ENCODE results near the gene EPHA4. TPM values are rescaled to one million over a fixed set of nuclear protein-coding genes. Genes with fewer than 3 reads are reported as not detected.

Gene EPHA4
- total and polyA plus RNA-seq, 2 donors (not counting 1 experiment from before 2014, with no cell fraction given), result 9.6 to 21.0 TPM

DNA sequence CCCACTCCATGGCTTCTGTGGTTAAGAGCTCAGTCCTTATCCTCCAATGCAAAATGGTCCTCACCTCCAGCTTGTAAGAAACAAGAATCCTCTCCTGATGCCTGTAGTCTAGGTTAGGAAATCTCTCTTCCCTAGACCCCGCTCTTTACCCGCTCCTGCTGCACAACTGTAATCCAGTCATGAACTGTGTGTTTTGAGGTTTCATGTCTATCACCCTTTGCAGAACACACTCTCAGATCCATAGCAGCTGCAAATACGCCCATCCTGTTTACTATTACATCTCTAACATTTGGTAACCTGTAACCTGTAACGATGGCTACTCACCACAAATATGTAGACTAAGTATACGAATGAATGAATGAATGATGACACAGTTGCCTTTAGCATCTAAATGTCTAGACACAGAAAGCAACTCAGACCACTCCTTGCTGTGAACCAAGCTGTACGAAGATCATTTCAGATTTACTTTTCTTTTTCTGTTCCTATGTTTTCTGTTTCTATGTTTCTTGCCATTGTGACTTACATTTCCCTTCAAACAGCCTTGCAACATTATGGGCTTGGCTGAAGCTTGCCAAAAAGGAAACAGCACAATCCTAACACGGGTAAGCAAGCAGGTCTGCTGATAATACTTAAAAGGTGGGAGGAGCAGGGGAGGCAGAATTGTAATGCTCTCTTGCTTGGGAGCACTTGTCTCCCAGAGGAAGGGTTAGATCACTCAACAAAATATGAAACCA is 53.7 kb downstream of the EPHA4 start:
- Histone ChIP-seq H4K20me1 (ENCODE audit: control insufficient read depth, extremely low read depth, insufficient read depth, low read length) (no peaks in the 10 kb centered on the region), H3K4me1 (ENCODE audit: control insufficient read depth, extremely low read depth, insufficient read depth, low read length) (peaks cover 2% of the 10 kb centered on the region), H3K27ac (ENCODE audit: insufficient read depth, low read length) (peak overlapping the region; percentile 45), H3K9ac (ENCODE audit: insufficient read depth, low read length) (no peak overlapping the region), H3K79me2 (ENCODE audit: control insufficient read depth, insufficient read depth, low read length) (no peaks in the 10 kb centered on the region), H3K36me3 (ENCODE audit: control insufficient read depth, insufficient read depth, low read length) (no peaks in the 10 kb centered on the region), H2AFZ (ENCODE audit: low read length) (no peak overlapping the region), H3K27me3 (ENCODE audit: control insufficient read depth, insufficient read depth, low read length) (no peaks in the 10 kb centered on the region), H3K4me3 (replicated peaks in 1 of 4; ENCODE audit: control extremely low read depth in 1 of 4, insufficient read depth in 1 of 4, low read depth in 3 of 4, low read length in 4 of 4) (no peak overlapping the region), H3K9me3 (ENCODE audit: control insufficient read depth, insufficient read depth, low read depth, low read length) (no peaks in the 10 kb centered on the region), H3K4me2 (ENCODE audit: extremely low read depth, insufficient read depth, low read length) (peak overlapping the region; percentile 52)
- DNase-seq (ENCODE audit: low read depth in 2 of 2), result peak; percentile 58 to 86
- TF ChIP-seq EZH2 (IDR thresholded peaks at IDR 0.05; ENCODE audit: low read length, missing control alignments), result no peak
- TF ChIP-seq, protein P1, sequence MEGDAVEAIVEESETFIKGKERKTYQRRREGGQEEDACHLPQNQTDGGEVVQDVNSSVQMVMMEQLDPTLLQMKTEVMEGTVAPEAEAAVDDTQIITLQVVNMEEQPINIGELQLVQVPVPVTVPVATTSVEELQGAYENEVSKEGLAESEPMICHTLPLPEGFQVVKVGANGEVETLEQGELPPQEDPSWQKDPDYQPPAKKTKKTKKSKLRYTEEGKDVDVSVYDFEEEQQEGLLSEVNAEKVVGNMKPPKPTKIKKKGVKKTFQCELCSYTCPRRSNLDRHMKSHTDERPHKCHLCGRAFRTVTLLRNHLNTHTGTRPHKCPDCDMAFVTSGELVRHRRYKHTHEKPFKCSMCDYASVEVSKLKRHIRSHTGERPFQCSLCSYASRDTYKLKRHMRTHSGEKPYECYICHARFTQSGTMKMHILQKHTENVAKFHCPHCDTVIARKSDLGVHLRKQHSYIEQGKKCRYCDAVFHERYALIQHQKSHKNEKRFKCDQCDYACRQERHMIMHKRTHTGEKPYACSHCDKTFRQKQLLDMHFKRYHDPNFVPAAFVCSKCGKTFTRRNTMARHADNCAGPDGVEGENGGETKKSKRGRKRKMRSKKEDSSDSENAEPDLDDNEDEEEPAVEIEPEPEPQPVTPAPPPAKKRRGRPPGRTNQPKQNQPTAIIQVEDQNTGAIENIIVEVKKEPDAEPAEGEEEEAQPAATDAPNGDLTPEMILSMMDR (conservative IDR thresholded peaks at IDR 0.05 in 1 of 2, IDR thresholded peaks at IDR 0.05 in 1 of 2; ENCODE audit: low read depth in 1 of 2, low read length in 2 of 2), result no peak

DNA sequence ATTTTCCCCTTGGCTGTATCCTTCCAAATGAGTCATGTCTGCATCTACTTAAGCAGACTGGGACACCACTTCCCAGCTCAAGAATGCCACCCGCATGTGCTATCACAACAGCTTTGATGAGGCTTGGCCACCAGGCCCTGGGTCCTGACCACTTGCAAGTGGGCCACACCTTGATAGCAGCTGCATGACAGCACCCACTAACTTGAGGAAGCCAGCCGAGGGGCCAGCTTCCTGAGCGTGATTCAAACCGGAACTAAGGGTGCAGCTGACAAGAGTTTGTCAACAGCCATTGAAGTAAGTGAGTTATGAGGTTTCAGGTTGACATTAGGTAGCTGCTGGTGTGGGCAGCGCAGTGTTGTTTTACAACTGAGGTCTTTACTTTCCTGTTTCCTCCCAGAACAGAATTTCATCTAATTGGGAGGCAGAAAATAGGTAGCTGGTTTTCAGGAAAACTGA is 54.4 kb downstream of the EPHA4 start:
- Histone ChIP-seq H2AFZ (ENCODE audit: low read length) (no peak overlapping the region), H3K9ac (ENCODE audit: insufficient read depth, low read length) (no peak overlapping the region), H3K27me3 (ENCODE audit: control insufficient read depth, insufficient read depth, low read length) (no peaks in the 10 kb centered on the region), H3K4me1 (ENCODE audit: control insufficient read depth, extremely low read depth, insufficient read depth, low read length) (peaks cover 2% of the 10 kb centered on the region), H3K4me3 (replicated peaks in 1 of 4; ENCODE audit: control extremely low read depth in 1 of 4, insufficient read depth in 1 of 4, low read depth in 3 of 4, low read length in 4 of 4) (no peak overlapping the region), H3K36me3 (ENCODE audit: control insufficient read depth, insufficient read depth, low read length) (no peaks in the 10 kb centered on the region), H4K20me1 (ENCODE audit: control insufficient read depth, extremely low read depth, insufficient read depth, low read length) (no peaks in the 10 kb centered on the region), H3K4me2 (ENCODE audit: extremely low read depth, insufficient read depth, low read length) (peak overlapping the region; percentile 4), H3K79me2 (ENCODE audit: control insufficient read depth, insufficient read depth, low read length) (no peaks in the 10 kb centered on the region), H3K27ac (ENCODE audit: insufficient read depth, low read length) (peak overlapping the region; percentile 45), H3K9me3 (ENCODE audit: control insufficient read depth, insufficient read depth, low read depth, low read length) (no peaks in the 10 kb centered on the region)
- DNase-seq (ENCODE audit: low read depth in 2 of 2), result peak; percentile 60 to 96
- TF ChIP-seq, protein P1 (conservative IDR thresholded peaks at IDR 0.05 in 1 of 2, IDR thresholded peaks at IDR 0.05 in 1 of 2; ENCODE audit: low read depth in 1 of 2, low read length in 2 of 2), result no peak
- no peak for TF ChIP-seq EZH2 (IDR thresholded peaks at IDR 0.05; ENCODE audit: low read length, missing control alignments)

DNA sequence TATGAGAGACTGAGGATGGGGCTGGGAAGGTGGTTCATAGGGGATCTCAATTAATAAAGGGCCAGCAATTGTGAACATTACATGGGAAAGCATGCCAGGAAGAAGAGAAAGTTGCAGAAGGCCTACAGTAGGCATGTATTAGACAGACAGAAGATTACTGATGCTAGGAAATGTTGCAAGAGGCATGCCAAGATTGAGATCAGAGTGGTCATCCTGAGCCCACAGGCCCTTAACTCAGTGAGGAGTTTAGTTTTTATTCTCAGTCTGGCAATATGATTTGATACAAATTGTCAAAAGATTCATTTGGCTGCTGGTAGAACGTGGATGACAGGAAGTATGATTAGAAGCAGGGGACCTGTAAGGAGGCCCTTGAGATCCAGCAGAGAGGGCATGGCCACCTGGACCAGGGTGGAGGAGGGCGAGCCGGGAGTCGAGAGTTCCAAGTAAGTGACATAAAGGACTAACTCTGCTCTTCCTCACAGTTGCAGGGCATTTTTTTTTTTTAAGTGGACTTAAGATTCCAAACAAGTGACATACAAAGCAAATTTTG is 54.9 kb downstream of the EPHA4 start:
- H3K4me2 ChIP-seq (ENCODE audit: extremely low read depth, insufficient read depth, low read length), result peak overlapping the region; percentile 4
- no peaks in the 10 kb centered on the region for H3K36me3 ChIP-seq (ENCODE audit: control insufficient read depth, insufficient read depth, low read length)
- TF ChIP-seq, protein P1 (conservative IDR thresholded peaks at IDR 0.05 in 1 of 2, IDR thresholded peaks at IDR 0.05 in 1 of 2; ENCODE audit: low read depth in 1 of 2, low read length in 2 of 2), result no peak
- H2AFZ ChIP-seq (ENCODE audit: low read length), result no peak overlapping the region
- no peak overlapping the region for H3K27ac ChIP-seq (ENCODE audit: insufficient read depth, low read length)
- no peak for DNase-seq (ENCODE audit: low read depth in 2 of 2)
- no peak overlapping the region for H3K4me3 ChIP-seq (replicated peaks in 1 of 4; ENCODE audit: control extremely low read depth in 1 of 4, insufficient read depth in 1 of 4, low read depth in 3 of 4, low read length in 4 of 4)
- H3K79me2 ChIP-seq (ENCODE audit: control insufficient read depth, insufficient read depth, low read length), result no peaks in the 10 kb centered on the region
- peaks cover 2% of the 10 kb centered on the region for H3K4me1 ChIP-seq (ENCODE audit: control insufficient read depth, extremely low read depth, insufficient read depth, low read length)
- H3K9ac ChIP-seq (ENCODE audit: insufficient read depth, low read length), result no peak overlapping the region
- no peaks in the 10 kb centered on the region for H4K20me1 ChIP-seq (ENCODE audit: control insufficient read depth, extremely low read depth, insufficient read depth, low read length)
- H3K27me3 ChIP-seq (ENCODE audit: control insufficient read depth, insufficient read depth, low read length), result no peaks in the 10 kb centered on the region
- no peaks in the 10 kb centered on the region for H3K9me3 ChIP-seq (ENCODE audit: control insufficient read depth, insufficient read depth, low read depth, low read length)

Data from fibroblast of lung (primary cell).